Esophagus muscularis mucosa (tissue), 3 donors: Measurements from ENCODE around the gene CFAP97.

Source experiments
- EP300 ChIP-seq: sonication (generic); formaldehyde crosslinking; IDR thresholded peaks from one replicate; pipeline ENCODE4 v1.6.1; 2017; ENCODE audit warnings: antibody characterized with exemption
- TF ChIP-seq, protein P1 (sequence below), 3 experiments: fragments of 200-600 bp in 2 of 3; fragments of 450-650 bp in 1 of 3; sonication (generic) in 2 of 3; IDR thresholded peaks; one replicate each; pipeline ENCODE4 v1.5.1; 2017 to 2019; ENCODE audit warnings: antibody characterized with exemption in 3 of 3, mild to moderate bottlenecking in 2 of 3, moderate library complexity in 1 of 3

DNA sequence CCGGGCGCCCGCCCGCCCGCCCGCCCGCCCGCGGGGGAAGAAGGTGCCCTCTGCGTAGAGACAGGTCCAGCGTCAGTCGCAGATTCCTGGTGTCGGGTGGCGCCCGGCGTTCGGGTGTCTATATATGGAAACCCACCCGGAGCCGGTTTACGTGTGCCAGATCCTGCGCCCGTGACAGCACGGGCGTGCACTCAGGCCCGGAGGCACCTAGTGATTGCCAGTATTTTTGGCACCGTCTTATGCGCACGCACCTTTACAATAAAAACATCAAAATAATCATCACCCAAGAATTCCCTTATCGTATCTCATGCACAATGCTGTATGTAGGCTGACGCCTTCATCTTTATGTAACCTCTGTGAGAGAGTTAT, 60.2 kb downstream of the CFAP97 start:
- TF ChIP-seq, protein P1, sequence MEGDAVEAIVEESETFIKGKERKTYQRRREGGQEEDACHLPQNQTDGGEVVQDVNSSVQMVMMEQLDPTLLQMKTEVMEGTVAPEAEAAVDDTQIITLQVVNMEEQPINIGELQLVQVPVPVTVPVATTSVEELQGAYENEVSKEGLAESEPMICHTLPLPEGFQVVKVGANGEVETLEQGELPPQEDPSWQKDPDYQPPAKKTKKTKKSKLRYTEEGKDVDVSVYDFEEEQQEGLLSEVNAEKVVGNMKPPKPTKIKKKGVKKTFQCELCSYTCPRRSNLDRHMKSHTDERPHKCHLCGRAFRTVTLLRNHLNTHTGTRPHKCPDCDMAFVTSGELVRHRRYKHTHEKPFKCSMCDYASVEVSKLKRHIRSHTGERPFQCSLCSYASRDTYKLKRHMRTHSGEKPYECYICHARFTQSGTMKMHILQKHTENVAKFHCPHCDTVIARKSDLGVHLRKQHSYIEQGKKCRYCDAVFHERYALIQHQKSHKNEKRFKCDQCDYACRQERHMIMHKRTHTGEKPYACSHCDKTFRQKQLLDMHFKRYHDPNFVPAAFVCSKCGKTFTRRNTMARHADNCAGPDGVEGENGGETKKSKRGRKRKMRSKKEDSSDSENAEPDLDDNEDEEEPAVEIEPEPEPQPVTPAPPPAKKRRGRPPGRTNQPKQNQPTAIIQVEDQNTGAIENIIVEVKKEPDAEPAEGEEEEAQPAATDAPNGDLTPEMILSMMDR (IDR thresholded peaks at IDR 0.05): no peak
- TF ChIP-seq EP300: peak; percentile 55
